HCT116 (cell line): ENCODE measurements around the gene UBL5.

Source experiments
- ATF3 ChIP-seq: IDR thresholded peaks from 2 replicates; pipeline ENCODE4 v1.6.1; 2012
- CEBPB ChIP-seq: IDR thresholded peaks from 2 replicates; pipeline ENCODE4 v1.6.1; 2012; ENCODE audit warnings: low read depth
- CTCF ChIP-seq, 3 experiments: fragments of 200-600 bp in 1 of 3; sonication (generic) in 1 of 3; IDR thresholded peaks in 2 of 3; conservative IDR thresholded peaks in 1 of 3; 2 replicates each; pipeline ENCODE4 v1.5.1; 2012 to 2017; ENCODE audit warnings: low read depth in 2 of 3, low read length in 2 of 3, antibody characterized with exemption in 1 of 3, borderline replicate concordance in 1 of 3, control low read depth in 1 of 3, mild to moderate bottlenecking in 1 of 3, mixed read lengths in 1 of 3, mixed run types in 1 of 3, moderate library complexity in 1 of 3; ENCODE audit not compliant: insufficient read depth in 1 of 3
- SP1 ChIP-seq: IDR thresholded peaks from 2 replicates; pipeline ENCODE4 v1.6.1; 2012; ENCODE audit warnings: low read depth
- YY1 ChIP-seq: IDR thresholded peaks from 2 replicates; pipeline ENCODE4 v1.6.1; 2011; ENCODE audit warnings: low read length, low read depth, moderate library complexity, mild to moderate bottlenecking; ENCODE audit not compliant: insufficient replicate concordance; ENCODE audit errors: extremely low read depth

GRCh38 chr19:9858766-9859165, 31.0 kb downstream of the UBL5 start:
- TF ChIP-seq YY1 = no peak
- TF ChIP-seq SP1 = no peak
- TF ChIP-seq CTCF (IDR thresholded peaks at IDR 0.05 in 2 of 3, conservative IDR thresholded peaks at IDR 0.05 in 1 of 3; ENCODE audit: borderline replicate concordance in 1 of 3, insufficient read depth in 1 of 3, low read depth in 2 of 3, low read length in 2 of 3) = no peak
- no peak for TF ChIP-seq CEBPB
- no peak for TF ChIP-seq ATF3
